Right atrium auricular region (tissue), 2 donors: ENCODE measurements around the gene TEAD2. TPM values are rescaled to one million over a fixed set of nuclear protein-coding genes. Genes with fewer than 3 reads are reported as not detected.
A peak's percentile ranks its signal among the peaks of the same experiment; 100 is the strongest.
"Not testable (repeated sequence)": the region's sequence is repeated elsewhere in the genome, so short reads cannot be mapped to it uniquely, and the experiment has no call there.

Experiments used
- DNase-seq: peaks from one replicate; pipeline ENCODE4 v3.0.0-alpha.2; 2019; ENCODE audit warnings: low spot score
- H3K27ac ChIP-seq, 2 donors: fragments of 200-600 bp; sonication (generic); 1 replicate in 1 of 2; 2 replicates in 1 of 2; pipeline ENCODE4 v1.5.1; 2016 to 2019
- H3K27me3 ChIP-seq, 2 donors: fragments of 200-600 bp; sonication (generic); one replicate each; pipeline versions ENCODE4 v1.5.1 to v1.6.0; 2017 to 2019
- H3K36me3 ChIP-seq: fragments of 200-600 bp; sonication (generic); one replicate; pipeline ENCODE4 v1.5.1; 2016
- H3K4me1 ChIP-seq, 2 donors: fragments of 200-600 bp; sonication (generic); one replicate each; pipeline versions ENCODE4 v1.5.1 to v1.6.0; 2017 to 2019
- H3K4me3 ChIP-seq, 2 donors: fragments of 200-600 bp; sonication (generic); 1 replicate in 1 of 2; 2 replicates in 1 of 2; pipeline ENCODE4 v1.5.1; 2017 to 2019; ENCODE audit warnings: mild to moderate bottlenecking in 1 of 2, moderate library complexity in 1 of 2
- H3K9me3 ChIP-seq, 2 donors: fragments of 200-600 bp; sonication (generic); one replicate each; pipeline ENCODE4 v1.5.1; 2019
- total RNA-seq, 2 donors: library from RNA; depleted of rRNA; stranded (reverse); fragments of >200 nt; gene quantifications; one replicate each; pipeline ENCODE4 v1.1.0, GENCODE V29; 2016
- TF ChIP-seq, protein P1 (sequence below), 2 donors: fragments of 200-600 bp; sonication (generic); IDR thresholded peaks; one replicate each; pipeline ENCODE4 v1.5.1; 2019; ENCODE audit warnings: antibody characterized with exemption in 2 of 2

The TEAD2 gene
- total RNA-seq, 2 donors from 2014 or later = 39.8 to 45.3 TPM

DNA sequence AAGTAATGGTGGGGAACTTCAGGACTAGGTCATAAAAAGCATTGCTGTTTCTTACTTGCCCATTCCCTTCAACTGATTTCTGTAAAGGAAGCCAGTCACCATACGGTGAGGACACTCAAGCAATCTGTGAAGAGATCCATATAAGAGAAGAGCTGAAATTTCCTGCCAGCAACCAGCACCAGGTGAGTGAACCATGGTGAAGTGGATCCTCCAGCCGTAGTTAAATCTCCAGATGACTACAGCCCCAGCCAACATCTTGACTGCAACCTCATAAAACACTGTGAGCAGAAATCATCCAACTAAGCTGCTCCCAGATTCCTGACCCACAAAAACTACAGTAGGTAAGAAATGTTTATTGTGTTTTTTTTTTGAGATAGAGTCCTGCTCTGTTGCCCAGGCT lies 33.5 kb downstream of the TEAD2 start:
- H3K27ac ChIP-seq = no peak overlapping the region
- H3K4me1 ChIP-seq = no peaks in the 10 kb centered on the region
- no peak overlapping the region for H3K4me3 ChIP-seq
- no peaks in the 10 kb centered on the region for H3K9me3 ChIP-seq
- DNase-seq = no peak
- H3K27me3 ChIP-seq = no peaks in the 10 kb centered on the region
- H3K36me3 ChIP-seq = peaks cover 17% of the 10 kb centered on the region
- TF ChIP-seq, protein P1, sequence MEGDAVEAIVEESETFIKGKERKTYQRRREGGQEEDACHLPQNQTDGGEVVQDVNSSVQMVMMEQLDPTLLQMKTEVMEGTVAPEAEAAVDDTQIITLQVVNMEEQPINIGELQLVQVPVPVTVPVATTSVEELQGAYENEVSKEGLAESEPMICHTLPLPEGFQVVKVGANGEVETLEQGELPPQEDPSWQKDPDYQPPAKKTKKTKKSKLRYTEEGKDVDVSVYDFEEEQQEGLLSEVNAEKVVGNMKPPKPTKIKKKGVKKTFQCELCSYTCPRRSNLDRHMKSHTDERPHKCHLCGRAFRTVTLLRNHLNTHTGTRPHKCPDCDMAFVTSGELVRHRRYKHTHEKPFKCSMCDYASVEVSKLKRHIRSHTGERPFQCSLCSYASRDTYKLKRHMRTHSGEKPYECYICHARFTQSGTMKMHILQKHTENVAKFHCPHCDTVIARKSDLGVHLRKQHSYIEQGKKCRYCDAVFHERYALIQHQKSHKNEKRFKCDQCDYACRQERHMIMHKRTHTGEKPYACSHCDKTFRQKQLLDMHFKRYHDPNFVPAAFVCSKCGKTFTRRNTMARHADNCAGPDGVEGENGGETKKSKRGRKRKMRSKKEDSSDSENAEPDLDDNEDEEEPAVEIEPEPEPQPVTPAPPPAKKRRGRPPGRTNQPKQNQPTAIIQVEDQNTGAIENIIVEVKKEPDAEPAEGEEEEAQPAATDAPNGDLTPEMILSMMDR (IDR thresholded peaks at IDR 0.05) = no peak

DNA sequence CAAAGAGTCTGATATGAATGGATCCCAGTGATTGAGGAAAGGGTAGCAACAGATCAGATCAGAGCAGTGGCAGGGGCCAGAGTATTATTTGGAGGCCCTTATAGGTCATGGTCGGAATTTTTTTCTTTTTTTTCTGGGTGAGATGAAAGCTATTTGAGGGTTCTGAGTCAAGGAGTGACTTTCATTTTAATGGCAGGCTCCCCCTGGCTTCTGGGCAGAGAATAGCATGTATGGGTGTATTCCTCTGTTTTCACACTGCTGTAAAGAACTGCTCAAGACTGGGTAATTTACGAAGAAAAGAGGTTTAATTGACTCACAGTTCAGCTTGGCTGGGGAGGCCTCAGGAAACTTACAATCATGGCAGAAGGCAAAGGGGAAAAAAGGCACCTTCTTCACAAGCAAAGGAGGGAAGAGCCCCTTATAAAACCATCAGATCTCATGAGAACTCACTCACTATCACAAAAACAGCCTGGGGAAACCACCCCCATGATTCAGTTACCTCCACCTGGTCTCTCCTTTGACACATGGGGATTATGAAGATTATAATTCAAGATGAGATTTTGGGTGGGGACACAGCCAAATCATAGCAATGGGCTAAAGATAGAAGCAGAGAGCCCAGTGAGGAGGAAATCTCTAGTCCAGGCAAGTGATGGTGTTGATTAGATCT lies 34.2 kb downstream of the TEAD2 start:
- DNase-seq = no peak
- H3K4me1 ChIP-seq = no peaks in the 10 kb centered on the region
- TF ChIP-seq, protein P1 (IDR thresholded peaks at IDR 0.05) = peak in 1 of 2 donors; percentile 66

DNA sequence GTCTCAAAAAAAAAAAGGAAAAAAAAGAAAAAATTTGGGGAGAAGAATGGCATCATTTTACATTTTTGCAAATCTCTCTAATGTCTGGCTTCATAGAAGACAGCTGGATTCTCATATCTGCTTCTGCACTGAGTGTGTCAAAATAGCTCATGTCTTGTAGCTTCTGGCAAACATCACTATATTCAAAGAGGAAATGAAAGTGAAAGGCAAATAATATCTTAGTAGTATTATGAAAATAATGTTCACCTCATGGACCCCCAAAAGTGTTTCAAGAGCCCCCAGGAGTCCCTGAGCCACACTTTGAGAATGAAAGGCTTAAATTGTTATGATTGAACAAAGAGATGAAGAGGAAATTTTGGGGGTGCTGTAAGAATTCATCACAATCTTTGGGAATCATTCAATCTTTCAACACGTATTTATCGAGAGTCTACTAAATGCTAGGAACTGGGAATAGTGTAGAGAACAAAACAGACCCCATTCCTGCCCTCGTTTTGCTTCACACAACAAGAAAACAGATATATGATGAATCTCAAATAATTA lies 36.0 kb downstream of the TEAD2 start:
- peaks cover 0 to 18% of the 10 kb centered on the region in 2 donors for H3K9me3 ChIP-seq
- no peak overlapping the region for H3K4me3 ChIP-seq
- no peak overlapping the region for H3K27ac ChIP-seq
- H3K27me3 ChIP-seq = no peaks in the 10 kb centered on the region
- DNase-seq = no peak
- no peaks in the 10 kb centered on the region for H3K4me1 ChIP-seq
- peaks cover 17% of the 10 kb centered on the region for H3K36me3 ChIP-seq
- TF ChIP-seq, protein P1 (IDR thresholded peaks at IDR 0.05) = no peak

More for the DNA sequence above, 34.2 kb downstream of the TEAD2 start:
- Histone ChIP-seq H3K9me3 (peaks cover 0 to 1% of the 10 kb centered on the region in 2 donors), H3K27ac (no peak overlapping the region), H3K27me3 (no peaks in the 10 kb centered on the region), H3K4me3 (no peak overlapping the region), H3K36me3 (peaks cover 17% of the 10 kb centered on the region)

DNA sequence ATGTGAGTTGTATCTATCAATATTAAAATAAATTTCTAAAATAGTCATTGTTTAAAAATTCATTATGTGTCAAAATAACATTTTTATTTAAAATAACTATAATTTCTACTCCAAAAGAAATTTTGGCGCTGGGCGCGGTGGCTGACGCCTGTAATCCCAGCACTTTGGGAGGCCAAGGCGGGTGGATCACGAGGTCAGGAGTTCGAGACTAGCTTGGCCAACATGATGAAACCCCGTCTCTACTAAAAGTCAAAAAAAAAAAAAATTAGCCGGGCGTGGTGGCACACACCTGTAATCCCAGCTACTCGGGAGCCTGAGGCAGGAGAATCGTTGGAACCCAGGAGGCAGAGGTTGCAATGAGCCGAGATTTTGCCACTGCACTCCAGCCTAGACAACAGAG lies 36.5 kb downstream of the TEAD2 start:
- H3K27ac ChIP-seq, H3K4me1 ChIP-seq, H3K27me3 ChIP-seq, H3K4me3 ChIP-seq: not testable (repeated sequence)
- H3K9me3 ChIP-seq = peaks cover 0 to 23% of the 10 kb centered on the region in 2 donors
- H3K36me3 ChIP-seq = peaks cover 15% of the 10 kb centered on the region
- DNase-seq = peak; percentile 52

DNA sequence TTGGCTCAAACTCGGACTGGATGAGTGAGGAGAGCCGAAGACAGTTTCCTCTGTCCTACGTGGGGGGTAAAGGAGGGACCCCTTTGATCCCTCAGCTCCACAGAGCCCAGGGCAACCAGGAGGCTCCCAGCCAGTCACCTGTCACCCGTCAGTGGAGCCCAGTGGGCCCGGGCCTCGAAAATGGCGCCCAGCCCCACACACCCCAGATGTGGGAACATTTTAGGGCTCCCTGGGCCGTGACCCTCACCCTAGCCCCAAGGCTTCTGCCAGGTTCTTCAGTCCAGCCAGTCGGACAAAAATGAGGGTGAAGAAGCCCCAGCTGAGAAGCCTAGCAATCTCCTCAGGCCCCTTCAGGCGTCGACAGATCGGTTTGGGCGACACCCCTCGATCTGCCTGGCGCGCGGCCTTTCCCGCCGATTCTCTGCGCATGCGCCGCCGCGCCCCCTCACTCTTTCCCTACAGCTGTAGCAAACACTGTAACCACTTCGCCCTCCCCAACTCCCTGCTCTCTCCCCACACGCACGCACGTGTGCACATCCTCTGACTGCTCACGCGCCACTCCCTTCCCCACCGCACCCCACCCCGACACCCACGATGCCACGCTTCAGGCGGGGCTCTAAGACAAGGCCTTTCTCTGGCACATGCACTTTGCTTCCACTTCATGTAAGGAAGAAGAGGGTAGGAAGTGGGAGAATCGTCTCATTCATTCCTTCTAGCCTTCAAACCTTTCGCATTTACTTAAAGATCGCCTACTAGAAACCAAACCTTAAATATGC lies 37.2 kb downstream of the TEAD2 start, which contains the start of gene SLC6A16:
TSS of gene SLC6A16 (minus strand) at position 391 of the 776 bp plus-strand sequence. CDS start 13,844 bp downstream, outside the sequence.
- Histone ChIP-seq H3K36me3 (peaks cover 8% of the 10 kb centered on the region), H3K9me3 (peaks cover 0 to 30% of the 10 kb centered on the region in 2 donors), H3K27ac (no peak within 1 kb of the TSS), H3K4me1 (no peaks in the 10 kb centered on the region), H3K4me3 (no peak within 1 kb of the TSS), H3K27me3 (no peaks in the 10 kb centered on the region)
- peak; percentile 21 for DNase-seq
- TF ChIP-seq, protein P1 (IDR thresholded peaks at IDR 0.05) = no peak

DNA sequence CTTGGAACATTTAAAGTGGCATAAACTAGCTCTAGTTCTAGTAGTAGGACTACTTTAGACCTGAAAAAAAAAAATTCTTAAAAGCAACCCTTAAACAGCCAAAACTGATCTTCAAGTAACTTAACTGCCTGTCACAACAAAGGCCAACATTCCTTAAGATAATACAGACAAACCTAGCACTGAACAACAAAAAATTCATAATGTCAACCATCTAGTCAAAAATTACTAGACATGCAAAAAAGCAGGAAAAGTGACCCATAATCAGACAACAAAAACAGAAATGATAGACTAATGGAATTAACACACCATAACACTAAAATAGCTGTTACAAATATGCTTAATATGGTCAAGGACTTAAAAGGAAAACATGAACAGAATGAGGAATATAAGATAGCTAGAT lies 43.9 kb downstream of the TEAD2 start:
- TF ChIP-seq, protein P1 (IDR thresholded peaks at IDR 0.05) = no peak

More for the DNA sequence above, 43.9 kb downstream of the TEAD2 start:
- Histone ChIP-seq H3K27ac (no peak overlapping the region), H3K4me1 (no peaks in the 10 kb centered on the region), H3K36me3 (peaks cover 14% of the 10 kb centered on the region), H3K27me3 (no peaks in the 10 kb centered on the region), H3K9me3 (peaks cover 0 to 48% of the 10 kb centered on the region in 2 donors), H3K4me3 (no peak overlapping the region)
- DNase-seq = no peak
